ENCODE results near the gene GLG1.
"Not testable (repeated sequence)": the region's sequence is repeated elsewhere in the genome, so short reads cannot be mapped to it uniquely, and the experiment has no call there.

Gene GLG1

GRCh38 chr16:74606521-74607309 is at the start of gene GLG1:
Gene GLG1 (minus strand): TSS chr16:74607114. CDS start chr16:74607094, 20 bp downstream.
- DNase-seq (ENCODE audit: low read depth): no peak

- no peak for DNase-seq (ENCODE audit: low read depth)
Measured at GRCh38 chr16:74654536-74655050, 47.7 kb upstream of the GLG1 start.

- not testable (repeated sequence) for DNase-seq (ENCODE audit: low read depth)
Measured at GRCh38 chr16:74652883-74653282, 46.0 kb upstream of the GLG1 start.

- no peak for DNase-seq (ENCODE audit: low read depth)
Measured at GRCh38 chr16:74652249-74652648, 45.3 kb upstream of the GLG1 start.

GRCh38 chr16:74651841-74652240 is 44.9 kb upstream of the GLG1 start:
- DNase-seq (ENCODE audit: low read depth): no peak

GRCh38 chr16:74650966-74651567 is 44.2 kb upstream of the GLG1 start:
- no peak for DNase-seq (ENCODE audit: low read depth)

GRCh38 chr16:74649839-74650504 is 43.1 kb upstream of the GLG1 start:
- DNase-seq (ENCODE audit: low read depth): no peak

- DNase-seq (ENCODE audit: low read depth): no peak
Measured at GRCh38 chr16:74641969-74642368, 35.1 kb upstream of the GLG1 start.

- no peak for DNase-seq (ENCODE audit: low read depth)
Measured at GRCh38 chr16:74637742-74638453, 31.0 kb upstream of the GLG1 start.

GRCh38 chr16:74635303-74635702 is 28.4 kb upstream of the GLG1 start:
- no peak for DNase-seq (ENCODE audit: low read depth)

- no peak for DNase-seq (ENCODE audit: low read depth)
Measured at GRCh38 chr16:74633686-74634085, 26.8 kb upstream of the GLG1 start.

- no peak for DNase-seq (ENCODE audit: low read depth)
Measured at GRCh38 chr16:74627506-74628220, 20.7 kb upstream of the GLG1 start.

- no peak for DNase-seq (ENCODE audit: low read depth)
Measured at GRCh38 chr16:74626741-74627416, 20.0 kb upstream of the GLG1 start.

- no peak for DNase-seq (ENCODE audit: low read depth)
Measured at GRCh38 chr16:74625500-74626350, 18.8 kb upstream of the GLG1 start.

GRCh38 chr16:74623839-74624235 is 16.9 kb upstream of the GLG1 start:
- DNase-seq (ENCODE audit: low read depth): no peak

- DNase-seq (ENCODE audit: low read depth): no peak
Measured at GRCh38 chr16:74623214-74623838, 16.4 kb upstream of the GLG1 start.

- DNase-seq (ENCODE audit: low read depth): no peak
Measured at GRCh38 chr16:74622005-74622404, 15.1 kb upstream of the GLG1 start.

GRCh38 chr16:74617206-74617788 is 10.4 kb upstream of the GLG1 start:
- no peak for DNase-seq (ENCODE audit: low read depth)

- DNase-seq (ENCODE audit: low read depth): no peak
Measured at GRCh38 chr16:74611721-74612120, 4.8 kb upstream of the GLG1 start.

Data from GM04503 (cell line).